Measurements from ENCODE around the gene BMP7.
"Not testable (repeated sequence)": the region's sequence is repeated elsewhere in the genome, so short reads cannot be mapped to it uniquely, and the experiment has no call there.

BMP7 gene

GRCh38 chr20:57287007-57287880 is 20.8 kb upstream of the BMP7 start:
- DNase-seq: no peak

GRCh38 chr20:57283860-57284259 is 17.4 kb upstream of the BMP7 start:
- no peak for DNase-seq

GRCh38 chr20:57282670-57283361 is 16.4 kb upstream of the BMP7 start:
- DNase-seq: no peak

- no peak for DNase-seq
These were observed 15.5 kb upstream of the BMP7 start for GRCh38 chr20:57281900-57282299.

- no peak for DNase-seq
These were observed 13.8 kb upstream of the BMP7 start for GRCh38 chr20:57280221-57280620.

- DNase-seq: not testable (repeated sequence)
These were observed 13.1 kb upstream of the BMP7 start for GRCh38 chr20:57279548-57279947.

GRCh38 chr20:57278457-57278856 is 12.0 kb upstream of the BMP7 start:
- DNase-seq: no peak

- DNase-seq: no peak
These were observed 11.1 kb upstream of the BMP7 start for GRCh38 chr20:57277398-57278105.

GRCh38 chr20:57276221-57276620 is 9.8 kb upstream of the BMP7 start:
- DNase-seq: no peak

- no peak for DNase-seq
These were observed 9.4 kb upstream of the BMP7 start for GRCh38 chr20:57275813-57276212.

GRCh38 chr20:57275334-57275733 is 8.9 kb upstream of the BMP7 start:
- DNase-seq: no peak

- no peak for DNase-seq
These were observed 8.4 kb upstream of the BMP7 start for GRCh38 chr20:57274846-57275245.

- no peak for DNase-seq
These were observed 7.9 kb upstream of the BMP7 start for GRCh38 chr20:57274299-57274698.

- no peak for DNase-seq
These were observed 6.6 kb upstream of the BMP7 start for GRCh38 chr20:57272883-57273535.

- DNase-seq: no peak
These were observed 4.0 kb upstream of the BMP7 start for GRCh38 chr20:57270204-57270984.

GRCh38 chr20:57269148-57269984 is 2.9 kb upstream of the BMP7 start:
- no peak for DNase-seq

GRCh38 chr20:57268399-57269076 is 2.1 kb upstream of the BMP7 start:
- no peak for DNase-seq

GRCh38 chr20:57267158-57267821 is 849 bp upstream of the BMP7 start:
- no peak for DNase-seq

- no peak for DNase-seq
These were observed 497 bp downstream of the BMP7 start for GRCh38 chr20:57265997-57266290.

- DNase-seq: no peak
These were observed 975 bp downstream of the BMP7 start for GRCh38 chr20:57265336-57265996.
